Measurements from ENCODE around the gene FZD4. TPM values are rescaled to one million over a fixed set of nuclear protein-coding genes. Genes with fewer than 3 reads are reported as not detected.
"Not testable (repeated sequence)": the region's sequence is repeated elsewhere in the genome, so short reads cannot be mapped to it uniquely, and the experiment has no call there.

FZD4 gene
- total RNA-seq = 0.11 and 0.16 TPM in 2 replicates

GRCh38 chr11:86955361-86956120 is at the start of gene FZD4:
Gene FZD4, minus strand, starts transcription at chr11:86955395. Its CDS starts 310 bp downstream, at chr11:86955085.
- DNase-seq (ENCODE audit: low spot score) = peak; percentile 49
- H3K27ac Mint-ChIP-seq = no peak within 1 kb of the TSS
- intact Hi-C loops (cut with micrococcal nuclease) = loop anchor here (2.0 to 5.0 kb wide), 4 partner anchors 37 to 347 kb away; partner anchors contain the start of gene TMEM135
- H3K27me3 Mint-ChIP-seq (ENCODE audit: low read depth) = peaks cover 76% of the 10 kb centered on the region
- H3K4me3 Mint-ChIP-seq (ENCODE audit: low read depth) = peak within 1 kb of the TSS; percentile 92
- no peaks in the 10 kb centered on the region for H3K9me3 Mint-ChIP-seq
- H3K36me3 Mint-ChIP-seq (ENCODE audit: low read depth) = no peaks in the 10 kb centered on the region
- H3K4me1 Mint-ChIP-seq (ENCODE audit: low read depth) = peaks cover 10% of the 10 kb centered on the region

GRCh38 chr11:87004281-87004680 is 49.1 kb upstream of the FZD4 start:
- H3K4me1 Mint-ChIP-seq (ENCODE audit: low read depth) = peaks cover 13% of the 10 kb centered on the region
- H3K36me3 Mint-ChIP-seq (ENCODE audit: low read depth); H3K9me3 Mint-ChIP-seq; DNase-seq (ENCODE audit: low spot score); H3K27me3 Mint-ChIP-seq (ENCODE audit: low read depth); intact Hi-C loops (cut with micrococcal nuclease); H3K4me3 Mint-ChIP-seq (ENCODE audit: low read depth); H3K27ac Mint-ChIP-seq: not testable (repeated sequence)

- DNase-seq (ENCODE audit: low spot score) = no peak
- Mint-ChIP-seq H3K27me3 (ENCODE audit: low read depth) (no peaks in the 10 kb centered on the region), H3K36me3 (ENCODE audit: low read depth) (no peaks in the 10 kb centered on the region), H3K4me3 (ENCODE audit: low read depth) (no peak overlapping the region), H3K9me3 (no peaks in the 10 kb centered on the region), H3K27ac (no peak overlapping the region), H3K4me1 (ENCODE audit: low read depth) (peaks cover 13% of the 10 kb centered on the region)
- intact Hi-C loops (cut with micrococcal nuclease) = loop anchor here (1.0 to 2.0 kb wide), 2 partner anchors 19 to 34 kb away; partner anchors contain the start of gene TMEM135
Observed at GRCh38 chr11:87002918-87003317, 47.7 kb upstream of the FZD4 start.

- Mint-ChIP-seq H3K27me3 (ENCODE audit: low read depth) (no peaks in the 10 kb centered on the region), H3K36me3 (ENCODE audit: low read depth) (no peaks in the 10 kb centered on the region), H3K9me3 (no peaks in the 10 kb centered on the region), H3K4me3 (ENCODE audit: low read depth) (no peak overlapping the region), H3K27ac (no peak overlapping the region), H3K4me1 (ENCODE audit: low read depth) (peaks cover 15% of the 10 kb centered on the region)
- intact Hi-C loops (cut with micrococcal nuclease) = loop anchor here (5.0 kb wide), 1 partner anchor 292 kb away; no protein-coding TSS in a partner anchor
- no peak for DNase-seq (ENCODE audit: low spot score)
Observed at GRCh38 chr11:86999859-87000753, 44.9 kb upstream of the FZD4 start.

- Mint-ChIP-seq H3K27me3 (ENCODE audit: low read depth) (no peaks in the 10 kb centered on the region), H3K36me3 (ENCODE audit: low read depth) (no peaks in the 10 kb centered on the region), H3K4me3 (ENCODE audit: low read depth) (no peak overlapping the region), H3K9me3 (no peaks in the 10 kb centered on the region), H3K27ac (no peak overlapping the region), H3K4me1 (ENCODE audit: low read depth) (peaks cover 15% of the 10 kb centered on the region)
- no peak for DNase-seq (ENCODE audit: low spot score)
- intact Hi-C loops (cut with micrococcal nuclease) = loop anchor here (5.0 kb wide), 1 partner anchor 293 kb away; no protein-coding TSS in a partner anchor
Observed at GRCh38 chr11:86999388-86999787, 44.2 kb upstream of the FZD4 start.

- DNase-seq (ENCODE audit: low spot score) = no peak
- no peaks in the 10 kb centered on the region for H3K27me3 Mint-ChIP-seq (ENCODE audit: low read depth)
- peaks cover 6% of the 10 kb centered on the region for H3K4me1 Mint-ChIP-seq (ENCODE audit: low read depth)
- no peaks in the 10 kb centered on the region for H3K9me3 Mint-ChIP-seq
- no peak overlapping the region for H3K27ac Mint-ChIP-seq
- intact Hi-C loops (cut with micrococcal nuclease) = loop anchor here (5.0 kb wide), 1 partner anchor 295 kb away; no protein-coding TSS in a partner anchor
- no peaks in the 10 kb centered on the region for H3K36me3 Mint-ChIP-seq (ENCODE audit: low read depth)
- no peak overlapping the region for H3K4me3 Mint-ChIP-seq (ENCODE audit: low read depth)
Observed at GRCh38 chr11:86996953-86997570, 41.9 kb upstream of the FZD4 start.

- peaks cover 3% of the 10 kb centered on the region for H3K4me1 Mint-ChIP-seq (ENCODE audit: low read depth)
- H3K9me3 Mint-ChIP-seq = no peaks in the 10 kb centered on the region
- H3K27me3 Mint-ChIP-seq (ENCODE audit: low read depth) = peaks cover 9% of the 10 kb centered on the region
- no peak overlapping the region for H3K27ac Mint-ChIP-seq
- intact Hi-C loops (cut with micrococcal nuclease) = loop anchor here (5.0 kb wide), 1 partner anchor 36 kb away; the partner anchor contains the start of gene FZD4
- H3K36me3 Mint-ChIP-seq (ENCODE audit: low read depth) = no peaks in the 10 kb centered on the region
- no peak for DNase-seq (ENCODE audit: low spot score)
- no peak overlapping the region for H3K4me3 Mint-ChIP-seq (ENCODE audit: low read depth)
Observed at GRCh38 chr11:86993031-86993430, 37.8 kb upstream of the FZD4 start.

GRCh38 chr11:86992340-86992739 is 37.1 kb upstream of the FZD4 start:
- H3K9me3 Mint-ChIP-seq; H3K4me1 Mint-ChIP-seq (ENCODE audit: low read depth); DNase-seq (ENCODE audit: low spot score); H3K36me3 Mint-ChIP-seq (ENCODE audit: low read depth); H3K27ac Mint-ChIP-seq; H3K4me3 Mint-ChIP-seq (ENCODE audit: low read depth): not testable (repeated sequence)
- intact Hi-C loops (cut with micrococcal nuclease) = loop anchor here (5.0 kb wide), 1 partner anchor 35 kb away; the partner anchor contains the start of gene FZD4
- H3K27me3 Mint-ChIP-seq (ENCODE audit: low read depth) = peaks cover 10% of the 10 kb centered on the region

- H3K4me1 Mint-ChIP-seq (ENCODE audit: low read depth) = peaks cover 3% of the 10 kb centered on the region
- intact Hi-C loops (cut with micrococcal nuclease) = loop anchor here (5.0 kb wide), 1 partner anchor 34 kb away; the partner anchor contains the start of gene FZD4
- no peaks in the 10 kb centered on the region for H3K9me3 Mint-ChIP-seq
- no peak for DNase-seq (ENCODE audit: low spot score)
- H3K27ac Mint-ChIP-seq = no peak overlapping the region
- peaks cover 10% of the 10 kb centered on the region for H3K27me3 Mint-ChIP-seq (ENCODE audit: low read depth)
- no peak overlapping the region for H3K4me3 Mint-ChIP-seq (ENCODE audit: low read depth)
- no peaks in the 10 kb centered on the region for H3K36me3 Mint-ChIP-seq (ENCODE audit: low read depth)
Observed at GRCh38 chr11:86991341-86991740, 36.1 kb upstream of the FZD4 start.

GRCh38 chr11:86990515-86990914 is 35.3 kb upstream of the FZD4 start:
- H3K27ac Mint-ChIP-seq = no peak overlapping the region
- no peaks in the 10 kb centered on the region for H3K36me3 Mint-ChIP-seq (ENCODE audit: low read depth)
- no peak for DNase-seq (ENCODE audit: low spot score)
- intact Hi-C loops (cut with micrococcal nuclease) = loop anchor here (5.0 kb wide), 1 partner anchor 33 kb away; the partner anchor contains the start of gene FZD4
- no peaks in the 10 kb centered on the region for H3K9me3 Mint-ChIP-seq
- peaks cover 3% of the 10 kb centered on the region for H3K4me1 Mint-ChIP-seq (ENCODE audit: low read depth)
- H3K4me3 Mint-ChIP-seq (ENCODE audit: low read depth) = no peak overlapping the region
- H3K27me3 Mint-ChIP-seq (ENCODE audit: low read depth) = peaks cover 10% of the 10 kb centered on the region

- Mint-ChIP-seq H3K9me3 (no peaks in the 10 kb centered on the region), H3K27ac (no peak overlapping the region), H3K27me3 (ENCODE audit: low read depth) (peaks cover 10% of the 10 kb centered on the region), H3K4me1 (ENCODE audit: low read depth) (peaks cover 1% of the 10 kb centered on the region), H3K36me3 (ENCODE audit: low read depth) (no peaks in the 10 kb centered on the region), H3K4me3 (ENCODE audit: low read depth) (no peak overlapping the region)
- intact Hi-C loops (cut with micrococcal nuclease) = loop anchor here (5.0 kb wide), 1 partner anchor 33 kb away; the partner anchor contains the start of gene FZD4
- no peak for DNase-seq (ENCODE audit: low spot score)
Observed at GRCh38 chr11:86990031-86990430, 34.8 kb upstream of the FZD4 start.

GRCh38 chr11:86988351-86988881 is 33.2 kb upstream of the FZD4 start:
- H3K4me1 Mint-ChIP-seq (ENCODE audit: low read depth) = peaks cover 1% of the 10 kb centered on the region
- DNase-seq (ENCODE audit: low spot score) = no peak
- peaks cover 10% of the 10 kb centered on the region for H3K27me3 Mint-ChIP-seq (ENCODE audit: low read depth)
- no peak overlapping the region for H3K27ac Mint-ChIP-seq
- no peaks in the 10 kb centered on the region for H3K9me3 Mint-ChIP-seq
- no peak overlapping the region for H3K4me3 Mint-ChIP-seq (ENCODE audit: low read depth)
- intact Hi-C loops (cut with micrococcal nuclease) = no loop called here
- H3K36me3 Mint-ChIP-seq (ENCODE audit: low read depth) = no peaks in the 10 kb centered on the region

Measured in activated T-helper 2 cell treated with anti-CD3 and anti-CD28 coated beads, Interferon-gamma antibody, Interleukin-2, Interleukin-4, amounts not matched to agents 10 μg/mL and 5 μg/mL and 100 μg/mL, durations not matched to agents 14 hours and 24 hours and 36 hours (primary cell).